ENCODE measurements around the gene KCNG2.

KCNG2 gene

DNA sequence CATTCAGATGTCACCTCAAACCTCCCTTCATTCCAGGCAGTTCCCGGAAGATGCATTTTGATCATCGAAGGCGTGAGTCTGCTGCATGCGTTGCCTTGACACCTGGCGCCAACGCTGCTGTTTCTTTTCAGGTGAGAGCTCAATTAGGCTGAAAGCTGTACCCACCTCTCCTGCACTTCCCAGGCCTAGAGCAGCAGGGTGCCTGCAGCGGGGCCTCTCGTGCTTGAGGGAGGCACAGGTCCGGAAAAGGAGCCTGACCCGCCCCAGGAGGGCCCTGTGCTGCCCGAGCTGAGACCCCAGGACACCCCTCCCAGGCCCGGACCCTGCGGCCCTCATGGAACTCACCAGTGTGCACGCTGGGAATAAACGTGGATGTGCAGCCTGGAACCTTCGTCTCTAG, 31.4 kb upstream of the KCNG2 start:
- peak in 2 of 51 donors; percentile 7 to 33 for DNase-seq

DNA sequence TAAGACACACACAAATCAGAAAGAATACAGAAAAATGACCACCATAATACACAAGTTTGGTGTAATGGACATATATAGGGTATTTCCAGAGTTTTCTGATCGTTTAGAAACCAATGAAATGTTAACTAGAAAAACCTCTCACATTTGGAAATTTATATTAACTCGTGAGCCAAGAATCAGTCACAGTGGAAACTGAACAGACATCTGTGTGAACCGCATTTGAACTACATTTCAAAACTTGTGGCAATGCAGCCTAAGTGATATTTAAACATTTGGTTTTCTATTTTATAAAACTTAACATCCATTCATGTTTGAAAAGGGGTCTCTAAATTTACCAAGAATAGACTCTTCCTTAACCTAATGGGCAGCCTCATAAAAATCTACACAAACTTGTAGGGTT, 29.0 kb upstream of the KCNG2 start:
- no peak for DNase-seq

DNA sequence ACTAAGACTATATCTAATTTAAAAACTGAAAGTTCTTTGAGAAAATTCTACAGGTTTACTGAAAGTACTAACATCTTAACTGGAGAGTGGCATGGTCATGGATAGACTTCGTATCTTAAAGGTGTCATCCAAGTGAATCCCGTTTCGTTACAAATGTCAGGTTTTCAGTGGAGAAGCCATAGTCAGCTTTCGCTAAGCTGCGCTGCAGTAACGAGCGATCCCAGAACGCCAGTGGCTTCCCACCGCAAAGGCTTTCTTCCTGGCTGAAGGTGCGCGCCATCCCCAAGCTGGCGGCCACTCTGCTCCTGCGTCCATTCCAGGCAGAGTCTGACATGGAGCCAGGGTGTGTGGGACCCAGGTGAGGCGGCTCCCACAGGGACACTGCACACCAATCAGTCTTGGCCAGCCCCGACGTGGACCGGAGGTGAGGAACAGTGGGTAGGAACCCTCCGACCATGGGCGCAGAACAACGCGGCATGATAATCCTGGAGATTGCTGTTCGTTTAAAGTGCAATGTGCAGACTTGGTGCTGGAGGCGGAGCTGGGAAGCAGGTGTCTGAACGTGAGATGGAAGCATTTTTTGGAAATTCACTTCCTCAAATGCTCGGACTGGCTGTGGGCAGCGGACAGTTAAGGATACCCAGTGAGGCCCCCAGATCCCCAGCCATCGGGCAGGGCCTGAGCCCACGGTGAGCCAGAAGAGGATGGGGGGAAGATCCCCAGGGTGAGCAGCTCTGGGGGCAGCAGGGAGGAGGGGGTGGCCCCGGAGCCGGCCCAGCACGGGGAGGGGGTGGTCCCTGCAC, 27.8 kb upstream of the KCNG2 start:
- no peak for DNase-seq

DNA sequence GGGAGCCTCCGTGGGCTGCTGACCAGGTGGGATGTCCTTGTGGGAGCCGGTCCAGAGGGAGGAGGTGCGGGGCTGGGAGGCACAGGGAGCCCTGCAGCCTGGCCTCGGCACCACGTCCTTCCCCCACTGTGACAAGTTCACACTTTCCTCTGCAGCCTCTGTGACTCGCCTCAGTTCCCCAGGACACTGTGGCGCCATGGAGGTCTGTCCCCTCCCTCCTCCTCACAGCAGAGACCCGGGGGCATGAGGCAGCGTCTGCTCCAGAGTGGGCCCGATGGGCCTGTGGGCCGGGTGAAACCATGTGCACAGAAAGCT, 27.3 kb upstream of the KCNG2 start:
- no peak for DNase-seq

DNA sequence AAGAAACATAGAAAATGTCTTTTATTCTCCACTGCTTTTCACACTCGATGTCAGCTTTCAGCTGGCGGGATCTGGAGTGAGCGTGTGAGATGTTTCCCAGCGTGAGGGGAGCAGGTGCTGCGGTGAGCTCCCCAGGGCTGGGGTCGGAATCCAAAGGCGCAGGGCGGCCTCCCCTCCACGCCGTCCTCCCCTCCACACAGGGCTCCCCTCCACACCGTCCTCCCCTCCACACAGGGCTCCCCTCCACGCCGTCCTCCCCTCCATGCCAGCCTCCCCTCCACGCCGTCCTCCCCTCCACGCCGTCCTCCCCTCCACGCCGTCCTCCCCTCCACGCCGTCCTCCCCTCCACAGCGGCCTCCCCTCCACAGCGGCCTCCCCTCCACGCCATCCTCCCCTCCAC, 26.9 kb upstream of the KCNG2 start:
- DNase-seq, result no peak

DNA sequence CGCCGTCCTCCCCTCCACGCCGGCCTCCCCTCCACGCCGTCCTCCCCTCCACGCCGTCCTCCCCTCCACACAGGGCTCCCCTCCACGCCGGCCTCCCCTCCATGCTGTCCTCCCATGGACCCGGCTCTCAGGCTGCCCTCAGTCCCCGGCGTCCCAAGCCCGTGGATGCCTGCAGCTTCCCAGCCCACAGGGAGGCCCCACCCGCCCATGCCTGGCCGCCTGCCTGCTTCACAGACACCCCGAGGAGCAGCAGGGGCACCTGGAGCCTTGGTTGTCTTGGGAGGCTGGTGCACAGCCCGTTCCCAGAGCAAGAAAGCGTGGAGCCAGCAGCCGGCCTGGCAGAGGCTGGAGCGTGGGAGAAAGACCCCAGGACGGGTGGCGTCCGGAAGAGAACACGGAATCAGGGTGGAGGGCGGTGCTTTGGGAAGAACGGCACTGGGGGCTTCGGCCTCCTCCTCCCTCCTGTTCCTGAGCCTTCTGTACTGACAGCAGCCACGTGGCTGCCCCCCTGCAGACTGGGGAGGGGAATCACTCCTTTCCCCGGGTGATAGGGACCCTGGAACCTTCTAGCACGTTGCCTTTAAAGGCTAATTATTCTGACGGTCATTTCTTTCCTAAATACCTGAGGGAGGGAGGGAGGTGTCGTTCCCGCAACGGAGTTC, 26.2 kb upstream of the KCNG2 start:
- DNase-seq, result no peak

DNA sequence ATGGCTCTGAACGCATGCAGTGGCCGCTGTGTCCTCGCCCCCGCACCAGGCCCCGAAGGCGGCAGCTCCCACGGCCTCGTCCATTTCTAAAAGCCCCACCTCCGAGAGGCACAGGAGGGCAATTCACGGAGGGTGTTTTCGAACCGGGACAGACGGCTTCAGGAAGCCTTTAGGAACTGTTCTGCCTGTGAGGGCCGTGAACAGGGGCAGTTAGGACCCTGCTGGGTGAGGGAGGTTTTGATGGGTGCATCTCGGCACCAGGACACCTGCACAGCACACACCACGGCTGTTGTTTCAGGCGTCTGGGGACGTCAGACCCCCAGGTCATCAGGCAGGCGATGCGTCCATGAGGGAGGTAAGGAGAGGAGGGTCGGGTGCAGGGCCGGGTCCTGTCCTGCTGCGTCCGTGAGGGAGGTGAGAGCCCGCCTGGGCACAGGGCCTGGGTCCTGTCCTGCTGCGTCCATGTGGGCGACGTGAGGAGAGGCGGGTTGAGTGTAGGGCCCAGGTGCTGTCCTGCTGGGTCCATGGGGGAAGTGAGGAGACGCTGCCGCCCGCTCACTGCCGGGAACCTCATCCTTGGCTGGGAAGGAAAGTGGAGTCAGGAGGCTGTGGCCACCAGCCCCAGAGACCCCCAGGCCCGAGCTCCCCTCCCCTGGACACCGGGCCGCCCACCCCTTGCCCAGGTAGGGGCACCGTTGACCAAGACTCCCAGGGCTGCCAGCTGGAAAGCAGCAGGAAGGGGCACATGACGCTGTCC, 25.5 kb upstream of the KCNG2 start:
- DNase-seq, result no peak

DNA sequence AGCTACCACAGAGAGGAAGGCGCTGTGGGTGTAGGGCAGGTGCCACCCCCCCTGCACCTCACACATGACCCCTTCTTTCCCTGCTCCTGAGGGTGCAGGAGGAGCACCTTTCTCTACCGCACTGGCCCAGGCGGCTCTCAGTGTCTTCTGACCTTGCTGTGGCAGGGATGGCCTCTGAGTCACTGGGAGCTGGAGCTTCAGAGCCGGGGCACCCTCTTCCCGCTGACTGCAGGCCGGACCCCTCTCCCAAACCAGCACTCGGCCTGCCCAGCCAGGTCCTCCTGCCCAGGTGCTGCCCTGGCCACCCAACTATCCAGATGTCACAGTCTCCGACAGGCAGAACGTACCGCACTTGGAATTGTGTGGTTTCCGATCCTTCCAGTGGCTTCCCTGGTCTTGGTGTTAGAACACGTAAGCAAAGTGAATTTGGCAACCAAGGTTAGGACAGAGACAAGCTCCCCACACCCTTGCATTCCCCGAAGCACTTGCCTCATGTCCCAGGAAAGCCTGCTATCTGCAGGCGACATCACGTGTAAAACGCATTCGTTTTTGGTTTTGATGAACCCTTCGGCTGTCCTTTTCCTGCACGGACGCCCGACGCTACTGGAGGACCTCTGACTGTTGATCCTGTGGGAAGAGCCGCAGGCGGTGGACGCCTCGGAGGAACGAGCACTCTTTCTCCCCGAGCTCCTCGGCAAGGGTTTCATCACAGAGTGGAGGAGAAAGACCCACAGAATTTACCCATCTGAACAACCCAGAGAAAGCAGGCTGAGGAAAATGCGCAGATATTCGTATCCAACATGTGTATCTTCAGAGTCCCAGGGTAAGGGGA, 24.7 kb upstream of the KCNG2 start:
- no peak for DNase-seq

DNA sequence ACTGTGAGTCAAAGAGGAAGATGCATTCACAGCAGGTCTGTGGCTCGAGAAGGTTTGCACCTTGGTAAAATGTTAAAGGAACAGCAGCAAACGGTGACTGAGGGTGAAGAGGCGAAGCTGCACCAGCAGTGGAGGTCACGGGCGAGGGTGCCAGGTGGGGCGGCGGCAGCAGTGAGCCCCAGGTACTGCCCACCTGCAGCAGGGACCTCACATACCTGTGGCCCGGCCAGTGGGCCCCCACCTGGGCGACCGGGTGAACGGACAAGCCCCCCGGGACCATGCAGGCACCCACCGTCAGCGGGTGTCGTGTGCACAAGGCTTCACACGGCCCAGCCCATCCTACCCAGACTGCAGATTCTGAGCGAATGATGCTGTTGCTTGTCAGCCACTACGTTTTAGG, 23.6 kb upstream of the KCNG2 start:
- DNase-seq, result no peak

DNA sequence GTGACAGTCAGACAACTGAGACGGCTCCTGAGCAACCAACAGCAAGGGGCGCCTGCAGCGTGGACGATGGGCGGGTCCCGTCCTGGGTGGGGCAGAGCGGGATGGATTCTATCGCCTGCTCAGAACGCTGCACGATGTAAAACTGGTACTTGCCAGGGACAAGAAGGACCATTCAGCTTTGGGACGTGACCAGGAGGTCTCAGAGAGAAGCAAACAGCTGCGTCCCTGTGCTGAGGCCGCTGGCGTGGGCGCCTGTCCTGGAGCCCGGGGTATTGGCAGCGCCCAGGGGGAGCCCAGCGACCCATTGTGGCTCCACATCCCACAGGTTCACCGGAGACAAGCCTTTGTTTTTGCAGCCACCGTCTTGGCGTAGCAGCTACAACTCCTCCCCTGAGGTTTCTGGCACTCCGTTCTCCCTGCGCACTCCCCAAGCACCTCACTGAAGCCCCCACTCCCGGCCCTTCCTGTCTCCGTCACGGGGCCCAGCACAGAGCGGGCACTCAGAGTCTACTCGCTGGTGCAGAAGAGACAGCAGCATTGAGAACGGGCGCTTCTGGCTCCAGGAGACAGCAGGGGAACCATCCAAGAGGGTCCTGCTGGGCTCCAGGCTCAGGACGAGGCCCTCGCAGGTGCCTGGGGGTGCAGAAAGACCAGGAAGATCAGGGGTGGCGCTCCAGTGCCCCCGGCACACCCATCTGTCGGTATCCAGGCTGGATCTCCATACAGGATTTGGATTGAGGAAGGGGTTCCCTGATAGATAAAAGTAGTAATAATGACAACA, 22.1 kb upstream of the KCNG2 start:
- no peak for DNase-seq

DNA sequence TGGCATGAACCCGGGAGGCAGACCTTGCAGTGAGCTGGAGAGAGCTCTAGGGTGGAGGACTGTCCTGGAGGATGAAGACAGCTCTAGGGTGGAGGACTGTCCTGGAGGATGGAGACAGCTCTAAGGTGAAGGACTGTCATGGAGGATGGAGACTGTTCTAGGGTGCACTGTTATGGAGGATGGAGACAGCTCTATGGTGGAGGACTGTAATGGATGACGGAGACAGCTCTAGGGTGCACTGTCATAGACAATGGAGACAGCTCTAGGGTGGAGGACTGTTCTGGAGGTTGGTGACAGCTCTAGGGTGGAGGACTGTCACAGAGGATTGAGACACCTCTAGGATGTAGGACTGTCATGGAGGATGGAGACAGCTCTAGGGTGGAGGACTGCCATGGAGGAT, 21.1 kb upstream of the KCNG2 start:
- no peak for DNase-seq

DNA sequence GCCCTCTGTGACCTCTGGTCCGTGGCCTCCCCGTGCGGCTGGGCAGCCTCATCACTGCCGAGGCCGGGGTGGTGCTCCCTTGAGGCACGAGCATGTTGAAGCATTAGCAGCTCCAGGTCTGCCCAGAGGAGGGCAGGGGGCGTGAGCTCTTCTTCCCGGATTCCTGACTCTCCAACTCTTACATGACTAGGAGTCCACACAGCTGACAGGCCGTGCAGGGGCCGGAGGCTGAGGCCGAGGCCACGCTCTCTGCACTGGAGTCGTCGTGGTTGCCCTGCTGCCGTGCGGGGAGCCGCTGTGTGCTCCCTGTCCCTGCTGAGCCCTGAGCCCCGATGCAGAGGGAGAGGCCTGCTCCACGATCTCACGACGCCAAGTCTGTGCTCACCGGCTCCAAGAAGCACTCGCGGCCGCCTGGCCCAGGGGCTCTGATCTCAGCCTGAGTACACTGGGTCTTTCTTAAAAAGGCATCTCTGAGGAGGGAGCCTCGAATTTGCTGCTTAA, 19.4 kb upstream of the KCNG2 start:
- DNase-seq, result no peak

DNA sequence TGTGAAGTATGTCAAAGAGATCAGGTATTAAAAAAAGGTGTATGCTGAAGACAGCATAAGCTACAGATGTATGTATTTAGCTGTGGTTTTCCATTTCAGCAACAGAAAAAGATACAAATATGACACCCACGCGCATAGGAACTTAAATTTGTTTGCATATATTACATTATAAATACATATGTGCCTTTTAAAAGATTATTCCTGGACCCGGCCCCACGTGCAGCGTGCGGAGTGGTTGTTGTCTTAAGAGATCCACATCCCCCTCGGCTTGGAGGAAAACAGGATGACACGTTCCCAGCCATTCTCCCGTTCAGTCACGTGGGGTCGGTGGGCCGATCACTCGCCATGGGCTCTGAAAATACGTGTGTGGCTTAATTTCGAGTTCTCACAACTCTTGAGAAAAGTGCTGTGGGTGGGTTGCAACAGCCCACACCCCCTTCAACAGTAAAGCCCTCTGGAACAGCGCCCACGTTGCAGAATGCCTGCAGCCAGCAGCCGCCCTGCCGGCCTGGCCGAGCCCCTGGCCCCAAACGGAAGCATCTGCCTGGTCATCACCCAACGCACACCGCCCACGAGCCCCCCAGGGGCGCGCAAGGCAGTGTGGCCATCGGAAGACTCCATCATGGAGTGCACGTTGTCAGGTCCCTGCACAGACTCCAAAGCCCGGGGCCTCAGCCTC, 18.6 kb upstream of the KCNG2 start:
- no peak for DNase-seq

DNA sequence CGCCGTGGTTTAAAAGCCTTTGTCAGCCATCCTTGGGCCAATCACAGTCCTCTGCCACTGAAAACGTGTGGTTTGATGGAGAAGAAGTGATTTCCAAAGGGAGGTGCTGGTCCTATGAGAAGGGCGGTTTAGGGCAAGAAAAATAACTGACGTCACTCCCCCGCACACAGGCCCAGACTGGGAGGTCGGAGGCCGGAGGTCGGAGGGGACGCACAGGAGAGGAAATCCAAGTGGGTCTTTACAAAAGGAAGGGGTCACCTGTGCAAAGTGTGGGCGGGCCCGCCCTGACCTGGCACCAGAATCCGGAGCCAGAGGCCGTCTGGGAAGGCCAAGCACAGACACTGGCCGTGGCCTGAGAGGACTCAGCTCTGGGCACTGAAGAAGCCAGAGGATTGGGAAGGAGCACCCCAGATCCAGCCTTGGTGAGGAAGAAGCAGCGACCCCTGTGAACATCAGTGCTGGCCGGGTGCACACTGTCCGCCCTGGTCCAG, 18.0 kb upstream of the KCNG2 start:
- no peak for DNase-seq

DNA sequence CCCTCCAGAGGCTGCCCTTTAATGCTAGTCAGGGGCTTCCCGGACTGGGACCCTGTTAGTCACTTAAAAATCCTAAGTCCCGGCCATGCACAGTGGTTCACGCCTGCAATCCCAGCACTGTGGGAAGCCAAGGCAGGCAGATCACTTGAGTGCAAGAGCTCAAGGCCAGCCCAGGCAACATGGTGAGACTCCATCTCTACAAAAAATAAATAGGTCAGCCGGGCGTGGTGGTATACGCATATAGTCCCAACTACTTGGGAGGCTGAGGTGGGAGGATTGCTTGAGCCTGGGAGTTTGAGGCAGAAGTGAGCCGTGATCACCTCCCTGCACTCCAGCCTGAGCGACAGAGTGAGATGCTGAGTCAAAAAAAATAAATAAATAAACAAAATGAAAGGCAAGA, 17.2 kb upstream of the KCNG2 start:
- no peak for DNase-seq

DNA sequence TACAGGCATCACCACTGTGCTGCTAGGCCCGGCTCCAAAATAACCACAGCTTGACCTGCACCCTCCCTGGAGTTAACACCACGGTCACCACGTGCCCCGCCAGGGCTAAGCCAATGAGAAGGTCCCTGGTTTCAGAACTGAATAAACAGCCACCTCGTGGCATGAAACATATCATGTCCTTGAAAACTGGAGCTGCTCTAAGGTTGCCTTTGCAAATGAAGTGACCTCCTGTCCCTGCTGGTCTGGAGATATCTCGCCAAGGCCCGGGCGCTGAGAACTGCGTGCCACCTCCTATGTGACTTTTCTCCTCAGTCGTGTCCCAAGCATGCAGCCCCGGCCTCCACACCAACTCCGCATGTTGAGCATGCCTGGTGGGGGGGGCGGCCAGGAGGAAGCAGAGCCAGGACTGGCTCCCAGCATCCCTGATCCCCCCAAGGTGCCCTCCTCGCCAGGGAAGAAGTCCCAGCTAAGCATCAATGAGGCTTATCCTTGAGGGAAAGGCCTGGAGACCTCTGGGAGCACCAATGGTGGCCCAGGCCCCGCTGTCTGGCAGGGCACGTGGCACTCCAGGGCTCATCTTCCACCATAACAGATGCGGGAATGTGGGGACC, 16.3 kb upstream of the KCNG2 start:
- no peak for DNase-seq

DNA sequence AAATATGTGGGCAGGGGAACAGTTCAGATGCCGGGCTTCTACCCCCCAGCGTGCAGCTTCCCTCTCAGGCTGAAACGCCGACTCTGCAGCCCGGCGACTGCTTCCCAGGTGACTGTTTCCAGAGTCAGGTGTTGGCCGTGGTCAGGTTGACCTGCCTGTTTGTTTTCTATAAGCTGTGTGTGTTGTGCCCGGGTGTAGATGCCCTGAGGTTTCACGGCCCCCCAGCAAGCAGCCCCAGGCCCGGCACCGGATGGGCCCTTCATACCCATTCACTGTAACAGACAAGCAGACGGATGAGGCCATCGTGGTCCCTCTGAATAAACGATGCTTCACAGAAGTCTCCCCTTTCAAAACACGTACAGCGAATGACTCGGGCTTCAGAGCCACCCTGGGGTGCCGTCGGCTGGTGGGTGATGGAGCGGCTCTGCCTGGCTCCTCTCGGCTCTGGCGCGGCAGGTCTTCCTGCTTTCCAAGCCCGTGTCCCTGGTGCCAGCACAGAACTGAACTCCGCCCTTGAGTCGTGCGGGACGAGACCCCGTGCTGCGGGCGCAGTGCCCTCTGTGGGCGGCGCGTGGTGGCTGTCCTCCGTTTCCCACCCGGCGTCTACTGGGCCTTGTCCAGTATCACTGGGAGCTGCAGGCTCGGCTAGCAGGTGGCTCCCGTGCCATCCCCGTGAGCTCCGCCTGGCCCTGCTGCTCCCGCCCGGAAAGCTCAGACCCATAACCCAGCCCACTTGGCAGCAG, 15.0 kb upstream of the KCNG2 start:
- DNase-seq, result no peak

DNA sequence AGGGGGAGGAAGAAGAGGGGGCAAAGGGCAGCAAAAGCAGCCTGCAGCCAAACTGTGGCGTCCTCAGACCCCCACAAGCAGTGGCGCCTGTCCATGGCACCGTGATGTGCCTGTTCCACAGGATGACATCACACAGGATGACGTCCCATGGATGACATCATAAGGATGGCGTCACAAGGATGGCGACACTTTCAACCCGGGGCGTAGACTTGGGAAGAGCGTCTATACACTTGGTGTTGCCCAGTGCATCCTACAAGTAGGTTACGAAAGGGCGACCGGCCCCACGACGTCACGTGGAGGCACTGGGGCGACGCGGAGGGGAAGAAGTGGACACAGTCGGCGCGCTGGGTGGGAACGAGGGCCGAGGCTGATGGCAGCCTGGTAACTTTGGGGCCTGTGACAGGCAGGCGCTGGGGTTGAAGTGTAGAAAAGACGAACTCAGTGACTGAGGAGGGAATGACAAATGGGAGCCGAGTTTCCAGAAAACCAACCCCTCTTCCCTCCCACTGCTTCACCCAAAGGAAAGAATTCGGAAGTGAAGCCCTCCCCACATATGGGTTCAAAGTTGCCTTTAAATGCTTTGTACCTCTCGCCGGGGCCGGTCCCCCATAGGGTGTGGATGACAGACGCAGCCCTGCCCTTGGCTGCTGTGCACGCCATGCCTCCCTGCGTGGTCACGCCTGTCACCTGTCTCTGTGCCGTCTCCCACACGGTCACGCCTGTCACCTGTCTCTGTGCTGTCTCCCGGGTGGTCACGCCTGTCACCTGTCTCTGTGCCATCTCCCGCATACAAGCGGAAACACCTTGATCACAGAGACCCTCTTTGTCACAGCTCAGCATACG, 13.4 kb upstream of the KCNG2 start:
- no peak for DNase-seq

Measured in hypothalamus (tissue), 51 donors.